WTC11 (cell line): ENCODE results near the gene TMEM63C. TPM values are rescaled to one million over a fixed set of nuclear protein-coding genes. Genes with fewer than 3 reads are reported as not detected.

Experiments
- ATAC-seq: fragments of 200-7000 bp; cut with Tn5 transposase; 2 replicates; pipeline ENCODE4 v1.10.0; 2021; ENCODE audit warnings: mild to moderate bottlenecking, moderate library complexity
- CTCF ChIA-PET: fragments of 300-600 bp; sonication (Branson Sonifier 250); formaldehyde crosslinking; loops from one replicate; lab custom pipeline; 2021; ENCODE audit warnings: antibody characterized with exemption; lab: Charles Lee
- POLR2A ChIA-PET: fragments of 350-600 bp; sonication (Branson Sonifier 250); formaldehyde crosslinking; loops from one replicate; lab custom pipeline; 2021; ENCODE audit warnings: antibody characterized with exemption; lab: Charles Lee
- DNase-seq: peaks from one replicate; pipeline ENCODE4 v3.0.0; 2021; ENCODE audit warnings: low spot score
- H3K27ac Mint-ChIP-seq: 2 replicates; pipeline ENCODE4 v1.8.0; 2021; ENCODE audit warnings: mixed read lengths
- H3K27me3 Mint-ChIP-seq: 2 replicates; pipeline ENCODE4 v1.8.0; 2021; ENCODE audit warnings: low read depth, mild to moderate bottlenecking, moderate library complexity, mixed read lengths
- H3K36me3 Mint-ChIP-seq: 2 replicates; pipeline ENCODE4 v1.8.0; 2021; ENCODE audit warnings: mixed read lengths
- H3K4me1 Mint-ChIP-seq: 2 replicates; pipeline ENCODE4 v1.8.0; 2022; ENCODE audit warnings: mixed read lengths
- H3K4me3 Mint-ChIP-seq: 2 replicates; pipeline ENCODE4 v1.8.0; 2021; ENCODE audit warnings: mild to moderate bottlenecking, moderate library complexity, mixed read lengths
- H3K9me3 Mint-ChIP-seq: 2 replicates; pipeline ENCODE4 v1.8.0; 2021; ENCODE audit warnings: mixed read lengths
- CREM ChIP-seq: sonication (generic); formaldehyde crosslinking; IDR thresholded peaks from 2 replicates; pipeline ENCODE4 v1.8.1; 2022; ENCODE audit warnings: mild to moderate bottlenecking, missing genetic modification reagents, moderate library complexity
- EMX1 ChIP-seq: fragments of 250-450 bp; sonication (Bioruptor Pico); IDR thresholded peaks from 2 replicates; pipeline ENCODE4 v1.8.0; 2021; ENCODE audit warnings: mild to moderate bottlenecking
- ETV6 ChIP-seq: sonication (generic); formaldehyde crosslinking; IDR thresholded peaks from 2 replicates; pipeline ENCODE4 v1.8.1; 2022; ENCODE audit warnings: mild to moderate bottlenecking, missing genetic modification reagents
- IRF2 ChIP-seq: sonication (generic); formaldehyde crosslinking; IDR thresholded peaks from 2 replicates; pipeline ENCODE4 v1.8.0; 2022; ENCODE audit warnings: low read depth, missing genetic modification reagents, borderline replicate concordance
- RORB ChIP-seq: fragments of 250-450 bp; sonication (Bioruptor Pico); IDR thresholded peaks from 2 replicates; pipeline ENCODE4 v1.9.0; 2021; ENCODE audit warnings: mild to moderate bottlenecking
- SOX15 ChIP-seq: fragments of 250-450 bp; sonication (Bioruptor Pico); IDR thresholded peaks from 2 replicates; pipeline ENCODE4 v1.9.0; 2021; ENCODE audit warnings: mild to moderate bottlenecking
- ZNF138 ChIP-seq: sonication (generic); formaldehyde crosslinking; conservative IDR thresholded peaks from 2 replicates; pipeline ENCODE4 v1.8.1; 2022; ENCODE audit warnings: mild to moderate bottlenecking, moderate library complexity, missing genetic modification reagents
- total RNA-seq: library from RNA; stranded (reverse); gene quantifications from 3 replicates; pipeline ENCODE4 v1.2.3, GENCODE V29; 2021
- TF ChIP-seq, protein P1 (sequence below): sonication (generic); formaldehyde crosslinking; IDR thresholded peaks from 2 replicates; pipeline ENCODE4 v1.8.1; 2022; ENCODE audit warnings: low read depth, mild to moderate bottlenecking, moderate library complexity, missing genetic modification reagents, borderline replicate concordance
- TF ChIP-seq, protein P2 (sequence below): fragments of 250-450 bp; sonication (Bioruptor Pico); IDR thresholded peaks from 2 replicates; pipeline ENCODE4 v1.9.0; 2021; ENCODE audit warnings: moderate library complexity, mild to moderate bottlenecking, inconsistent platforms, borderline replicate concordance
- TF ChIP-seq, protein P3 (sequence below): fragments of 250-450 bp; sonication (Bioruptor Pico); IDR thresholded peaks from 2 replicates; pipeline ENCODE4 v1.9.0; 2021; ENCODE audit warnings: mild to moderate bottlenecking, borderline replicate concordance
- TF ChIP-seq, protein P4 (sequence below): fragments of 250-450 bp; sonication (Bioruptor Pico); IDR thresholded peaks from 2 replicates; pipeline ENCODE4 v1.8.0; 2021; ENCODE audit warnings: mild to moderate bottlenecking
- TF ChIP-seq, protein P5 (sequence below): sonication (generic); formaldehyde crosslinking; IDR thresholded peaks from 2 replicates; pipeline ENCODE4 v1.8.1; 2023; ENCODE audit warnings: mild to moderate bottlenecking, missing genetic modification reagents, moderate library complexity
- TF ChIP-seq, protein P6 (sequence below): fragments of 200-600 bp; IDR thresholded peaks from 2 replicates; pipeline ENCODE4 v1.8.0; 2022; ENCODE audit warnings: antibody characterized with exemption
- TF ChIP-seq, protein P7 (sequence below): sonication (generic); formaldehyde crosslinking; IDR thresholded peaks from 2 replicates; pipeline ENCODE4 v1.8.1; 2023; ENCODE audit warnings: mild to moderate bottlenecking, moderate library complexity, missing genetic modification reagents

Gene TMEM63C
- total RNA-seq, 1 experiment from 2014 or later: 8.8 TPM

DNA sequence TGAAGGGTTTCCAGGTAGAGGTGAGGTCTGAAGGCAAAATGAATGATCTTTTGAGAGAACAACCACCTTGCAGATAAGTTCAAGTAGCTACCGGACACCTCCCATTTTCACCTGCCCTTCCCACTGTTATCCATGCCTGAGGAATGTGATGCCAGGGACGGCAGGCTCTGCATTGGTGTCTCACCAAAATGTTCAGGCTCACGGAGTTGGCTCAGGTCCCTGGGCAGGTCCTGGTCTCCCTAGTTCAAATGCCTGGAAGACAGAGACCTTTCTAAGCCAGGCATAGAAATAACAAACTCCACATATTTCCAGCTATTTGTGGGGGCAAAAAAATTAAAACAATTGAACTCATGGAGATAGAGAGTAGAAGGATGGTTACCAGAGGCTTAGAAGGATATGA, 36.0 kb downstream of the TMEM63C start:
- TF ChIP-seq, protein P1, sequence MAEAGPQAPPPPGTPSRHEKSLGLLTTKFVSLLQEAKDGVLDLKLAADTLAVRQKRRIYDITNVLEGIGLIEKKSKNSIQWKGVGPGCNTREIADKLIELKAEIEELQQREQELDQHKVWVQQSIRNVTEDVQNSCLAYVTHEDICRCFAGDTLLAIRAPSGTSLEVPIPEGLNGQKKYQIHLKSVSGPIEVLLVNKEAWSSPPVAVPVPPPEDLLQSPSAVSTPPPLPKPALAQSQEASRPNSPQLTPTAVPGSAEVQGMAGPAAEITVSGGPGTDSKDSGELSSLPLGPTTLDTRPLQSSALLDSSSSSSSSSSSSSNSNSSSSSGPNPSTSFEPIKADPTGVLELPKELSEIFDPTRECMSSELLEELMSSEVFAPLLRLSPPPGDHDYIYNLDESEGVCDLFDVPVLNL: no peak
- TF ChIP-seq EMX1 (CRISPR knock-in tag): no peak
- TF ChIP-seq ZNF138: no peak
- TF ChIP-seq, protein P2, sequence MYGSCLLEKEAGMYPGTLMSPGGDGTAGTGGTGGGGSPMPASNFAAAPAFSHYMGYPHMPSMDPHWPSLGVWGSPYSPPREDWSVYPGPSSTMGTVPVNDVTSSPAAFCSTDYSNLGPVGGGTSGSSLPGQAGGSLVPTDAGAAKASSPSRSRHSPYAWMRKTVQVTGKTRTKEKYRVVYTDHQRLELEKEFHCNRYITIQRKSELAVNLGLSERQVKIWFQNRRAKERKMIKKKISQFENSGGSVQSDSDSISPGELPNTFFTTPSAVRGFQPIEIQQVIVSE: no peak
- TF ChIP-seq, protein P3, sequence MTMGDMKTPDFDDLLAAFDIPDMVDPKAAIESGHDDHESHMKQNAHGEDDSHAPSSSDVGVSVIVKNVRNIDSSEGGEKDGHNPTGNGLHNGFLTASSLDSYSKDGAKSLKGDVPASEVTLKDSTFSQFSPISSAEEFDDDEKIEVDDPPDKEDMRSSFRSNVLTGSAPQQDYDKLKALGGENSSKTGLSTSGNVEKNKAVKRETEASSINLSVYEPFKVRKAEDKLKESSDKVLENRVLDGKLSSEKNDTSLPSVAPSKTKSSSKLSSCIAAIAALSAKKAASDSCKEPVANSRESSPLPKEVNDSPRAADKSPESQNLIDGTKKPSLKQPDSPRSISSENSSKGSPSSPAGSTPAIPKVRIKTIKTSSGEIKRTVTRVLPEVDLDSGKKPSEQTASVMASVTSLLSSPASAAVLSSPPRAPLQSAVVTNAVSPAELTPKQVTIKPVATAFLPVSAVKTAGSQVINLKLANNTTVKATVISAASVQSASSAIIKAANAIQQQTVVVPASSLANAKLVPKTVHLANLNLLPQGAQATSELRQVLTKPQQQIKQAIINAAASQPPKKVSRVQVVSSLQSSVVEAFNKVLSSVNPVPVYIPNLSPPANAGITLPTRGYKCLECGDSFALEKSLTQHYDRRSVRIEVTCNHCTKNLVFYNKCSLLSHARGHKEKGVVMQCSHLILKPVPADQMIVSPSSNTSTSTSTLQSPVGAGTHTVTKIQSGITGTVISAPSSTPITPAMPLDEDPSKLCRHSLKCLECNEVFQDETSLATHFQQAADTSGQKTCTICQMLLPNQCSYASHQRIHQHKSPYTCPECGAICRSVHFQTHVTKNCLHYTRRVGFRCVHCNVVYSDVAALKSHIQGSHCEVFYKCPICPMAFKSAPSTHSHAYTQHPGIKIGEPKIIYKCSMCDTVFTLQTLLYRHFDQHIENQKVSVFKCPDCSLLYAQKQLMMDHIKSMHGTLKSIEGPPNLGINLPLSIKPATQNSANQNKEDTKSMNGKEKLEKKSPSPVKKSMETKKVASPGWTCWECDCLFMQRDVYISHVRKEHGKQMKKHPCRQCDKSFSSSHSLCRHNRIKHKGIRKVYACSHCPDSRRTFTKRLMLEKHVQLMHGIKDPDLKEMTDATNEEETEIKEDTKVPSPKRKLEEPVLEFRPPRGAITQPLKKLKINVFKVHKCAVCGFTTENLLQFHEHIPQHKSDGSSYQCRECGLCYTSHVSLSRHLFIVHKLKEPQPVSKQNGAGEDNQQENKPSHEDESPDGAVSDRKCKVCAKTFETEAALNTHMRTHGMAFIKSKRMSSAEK (CRISPR knock-in tag): no peak
- TF ChIP-seq, protein P4, sequence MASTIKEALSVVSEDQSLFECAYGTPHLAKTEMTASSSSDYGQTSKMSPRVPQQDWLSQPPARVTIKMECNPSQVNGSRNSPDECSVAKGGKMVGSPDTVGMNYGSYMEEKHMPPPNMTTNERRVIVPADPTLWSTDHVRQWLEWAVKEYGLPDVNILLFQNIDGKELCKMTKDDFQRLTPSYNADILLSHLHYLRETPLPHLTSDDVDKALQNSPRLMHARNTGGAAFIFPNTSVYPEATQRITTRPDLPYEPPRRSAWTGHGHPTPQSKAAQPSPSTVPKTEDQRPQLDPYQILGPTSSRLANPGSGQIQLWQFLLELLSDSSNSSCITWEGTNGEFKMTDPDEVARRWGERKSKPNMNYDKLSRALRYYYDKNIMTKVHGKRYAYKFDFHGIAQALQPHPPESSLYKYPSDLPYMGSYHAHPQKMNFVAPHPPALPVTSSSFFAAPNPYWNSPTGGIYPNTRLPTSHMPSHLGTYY: no peak
- no peak for TF ChIP-seq ETV6 (CRISPR knock-in tag)
- TF ChIP-seq SOX15 (CRISPR knock-in tag): no peak
- no peak for TF ChIP-seq IRF2 (CRISPR knock-in tag)
- TF ChIP-seq, protein P5, sequence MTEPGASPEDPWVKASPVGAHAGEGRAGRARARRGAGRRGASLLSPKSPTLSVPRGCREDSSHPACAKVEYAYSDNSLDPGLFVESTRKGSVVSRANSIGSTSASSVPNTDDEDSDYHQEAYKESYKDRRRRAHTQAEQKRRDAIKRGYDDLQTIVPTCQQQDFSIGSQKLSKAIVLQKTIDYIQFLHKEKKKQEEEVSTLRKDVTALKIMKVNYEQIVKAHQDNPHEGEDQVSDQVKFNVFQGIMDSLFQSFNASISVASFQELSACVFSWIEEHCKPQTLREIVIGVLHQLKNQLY (CRISPR knock-in tag): no peak
- TF ChIP-seq, protein P6, sequence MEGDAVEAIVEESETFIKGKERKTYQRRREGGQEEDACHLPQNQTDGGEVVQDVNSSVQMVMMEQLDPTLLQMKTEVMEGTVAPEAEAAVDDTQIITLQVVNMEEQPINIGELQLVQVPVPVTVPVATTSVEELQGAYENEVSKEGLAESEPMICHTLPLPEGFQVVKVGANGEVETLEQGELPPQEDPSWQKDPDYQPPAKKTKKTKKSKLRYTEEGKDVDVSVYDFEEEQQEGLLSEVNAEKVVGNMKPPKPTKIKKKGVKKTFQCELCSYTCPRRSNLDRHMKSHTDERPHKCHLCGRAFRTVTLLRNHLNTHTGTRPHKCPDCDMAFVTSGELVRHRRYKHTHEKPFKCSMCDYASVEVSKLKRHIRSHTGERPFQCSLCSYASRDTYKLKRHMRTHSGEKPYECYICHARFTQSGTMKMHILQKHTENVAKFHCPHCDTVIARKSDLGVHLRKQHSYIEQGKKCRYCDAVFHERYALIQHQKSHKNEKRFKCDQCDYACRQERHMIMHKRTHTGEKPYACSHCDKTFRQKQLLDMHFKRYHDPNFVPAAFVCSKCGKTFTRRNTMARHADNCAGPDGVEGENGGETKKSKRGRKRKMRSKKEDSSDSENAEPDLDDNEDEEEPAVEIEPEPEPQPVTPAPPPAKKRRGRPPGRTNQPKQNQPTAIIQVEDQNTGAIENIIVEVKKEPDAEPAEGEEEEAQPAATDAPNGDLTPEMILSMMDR: no peak
- TF ChIP-seq, protein P7, sequence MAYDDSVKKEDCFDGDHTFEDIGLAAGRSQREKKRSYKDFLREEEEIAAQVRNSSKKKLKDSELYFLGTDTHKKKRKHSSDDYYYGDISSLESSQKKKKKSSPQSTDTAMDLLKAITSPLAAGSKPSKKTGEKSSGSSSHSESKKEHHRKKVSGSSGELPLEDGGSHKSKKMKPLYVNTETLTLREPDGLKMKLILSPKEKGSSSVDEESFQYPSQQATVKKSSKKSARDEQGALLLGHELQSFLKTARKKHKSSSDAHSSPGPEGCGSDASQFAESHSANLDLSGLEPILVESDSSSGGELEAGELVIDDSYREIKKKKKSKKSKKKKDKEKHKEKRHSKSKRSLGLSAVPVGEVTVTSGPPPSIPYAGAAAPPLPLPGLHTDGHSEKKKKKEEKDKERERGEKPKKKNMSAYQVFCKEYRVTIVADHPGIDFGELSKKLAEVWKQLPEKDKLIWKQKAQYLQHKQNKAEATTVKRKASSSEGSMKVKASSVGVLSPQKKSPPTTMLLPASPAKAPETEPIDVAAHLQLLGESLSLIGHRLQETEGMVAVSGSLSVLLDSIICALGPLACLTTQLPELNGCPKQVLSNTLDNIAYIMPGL (CRISPR knock-in tag): no peak
- TF ChIP-seq CREM: no peak
- TF ChIP-seq RORB: no peak
- Mint-ChIP-seq H3K4me3 (no peak overlapping the region), H3K4me1 (peaks cover 33% of the 10 kb centered on the region), H3K9me3 (no peaks in the 10 kb centered on the region), H3K36me3 (no peaks in the 10 kb centered on the region), H3K27me3 (peaks cover 3% of the 10 kb centered on the region; the same call in 1 of the 2 replicates), H3K27ac (no peak overlapping the region)
- DNase-seq: no peak
- no peak for ATAC-seq
- ChIA-PET POLR2A (no interaction called here), CTCF (interaction anchor here (1.0 to 1.4 kb wide), 3 partner anchors 66 to 108 kb away, joined by 3 to 6 read pairs (median 3); no protein-coding TSS in a partner anchor)
